C4-2B (cell line): ENCODE results near the gene ATRAID.

ENCODE experiments used
- H3K27ac ChIP-seq: fragments of 450-650 bp; 2 replicates; pipeline ENCODE4 v1.5.1; 2017
- ZFX ChIP-seq: fragments of 450-650 bp; IDR thresholded peaks from 2 replicates; pipeline ENCODE4 v1.6.1; 2017
- TF ChIP-seq, protein P1 (sequence below): fragments of 450-650 bp; conservative IDR thresholded peaks from 2 replicates; pipeline ENCODE4 v1.5.1; 2017; ENCODE audit warnings: mild to moderate bottlenecking

ATRAID gene

DNA sequence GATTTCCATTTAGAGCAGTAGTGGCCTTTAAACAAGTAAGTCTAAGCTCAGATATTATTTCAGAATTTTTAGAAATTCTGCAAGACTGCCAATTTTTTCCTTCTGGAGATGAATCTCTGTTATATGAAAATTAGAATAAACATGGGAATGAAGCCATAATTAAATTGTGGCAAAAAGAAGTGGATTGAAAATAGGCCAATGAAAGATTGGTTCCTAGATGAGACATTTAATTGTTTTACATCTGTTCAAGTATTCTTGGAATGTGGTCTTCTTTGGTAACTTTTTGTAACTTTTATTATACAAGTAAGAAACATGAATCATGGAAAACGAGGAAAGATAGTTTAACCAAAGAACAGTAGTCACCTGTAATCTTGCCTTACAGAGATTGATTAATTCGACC is 15.7 kb downstream of the ATRAID start:
- no peak for TF ChIP-seq ZFX
- TF ChIP-seq, protein P1, sequence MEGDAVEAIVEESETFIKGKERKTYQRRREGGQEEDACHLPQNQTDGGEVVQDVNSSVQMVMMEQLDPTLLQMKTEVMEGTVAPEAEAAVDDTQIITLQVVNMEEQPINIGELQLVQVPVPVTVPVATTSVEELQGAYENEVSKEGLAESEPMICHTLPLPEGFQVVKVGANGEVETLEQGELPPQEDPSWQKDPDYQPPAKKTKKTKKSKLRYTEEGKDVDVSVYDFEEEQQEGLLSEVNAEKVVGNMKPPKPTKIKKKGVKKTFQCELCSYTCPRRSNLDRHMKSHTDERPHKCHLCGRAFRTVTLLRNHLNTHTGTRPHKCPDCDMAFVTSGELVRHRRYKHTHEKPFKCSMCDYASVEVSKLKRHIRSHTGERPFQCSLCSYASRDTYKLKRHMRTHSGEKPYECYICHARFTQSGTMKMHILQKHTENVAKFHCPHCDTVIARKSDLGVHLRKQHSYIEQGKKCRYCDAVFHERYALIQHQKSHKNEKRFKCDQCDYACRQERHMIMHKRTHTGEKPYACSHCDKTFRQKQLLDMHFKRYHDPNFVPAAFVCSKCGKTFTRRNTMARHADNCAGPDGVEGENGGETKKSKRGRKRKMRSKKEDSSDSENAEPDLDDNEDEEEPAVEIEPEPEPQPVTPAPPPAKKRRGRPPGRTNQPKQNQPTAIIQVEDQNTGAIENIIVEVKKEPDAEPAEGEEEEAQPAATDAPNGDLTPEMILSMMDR: no peak

DNA sequence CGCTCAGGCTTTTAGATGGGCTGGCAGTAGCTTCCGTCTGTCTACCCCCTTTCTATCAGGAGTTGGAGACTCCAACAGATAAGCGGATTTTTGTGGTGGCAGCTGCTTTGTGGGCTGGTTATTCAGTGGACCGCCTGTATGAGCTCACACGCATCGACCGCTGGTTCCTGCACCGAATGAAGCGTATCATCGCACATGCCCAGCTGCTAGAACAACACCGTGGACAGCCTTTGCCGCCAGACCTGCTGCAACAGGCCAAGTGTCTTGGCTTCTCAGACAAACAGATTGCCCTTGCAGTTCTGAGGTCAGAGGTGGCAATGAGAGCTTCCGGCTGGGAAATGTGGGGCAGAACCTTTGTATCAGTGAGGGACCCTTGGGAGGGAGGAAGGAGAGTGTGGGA is 20.1 kb downstream of the ATRAID start:
- TF ChIP-seq, protein P1: no peak
- H3K27ac ChIP-seq: no peak overlapping the region

More for the DNA sequence above, 15.7 kb downstream of the ATRAID start:
- H3K27ac ChIP-seq: no peak overlapping the region

DNA sequence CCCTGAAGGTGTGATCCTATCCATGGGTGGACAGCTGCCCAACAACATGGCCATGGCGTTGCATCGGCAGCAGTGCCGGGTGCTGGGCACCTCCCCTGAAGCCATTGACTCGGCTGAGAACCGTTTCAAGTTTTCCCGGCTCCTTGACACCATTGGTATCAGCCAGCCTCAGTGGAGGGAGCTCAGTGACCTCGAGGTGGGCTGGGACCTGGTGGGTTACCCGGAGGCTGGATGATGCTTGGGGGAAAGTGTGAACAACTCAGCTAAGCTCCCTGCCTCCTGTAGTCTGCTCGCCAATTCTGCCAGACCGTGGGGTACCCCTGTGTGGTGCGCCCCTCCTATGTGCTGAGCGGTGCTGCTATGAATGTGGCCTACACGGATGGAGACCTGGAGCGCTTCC is 21.5 kb downstream of the ATRAID start:
- TF ChIP-seq, protein P1: no peak
- no peak for TF ChIP-seq ZFX

DNA sequence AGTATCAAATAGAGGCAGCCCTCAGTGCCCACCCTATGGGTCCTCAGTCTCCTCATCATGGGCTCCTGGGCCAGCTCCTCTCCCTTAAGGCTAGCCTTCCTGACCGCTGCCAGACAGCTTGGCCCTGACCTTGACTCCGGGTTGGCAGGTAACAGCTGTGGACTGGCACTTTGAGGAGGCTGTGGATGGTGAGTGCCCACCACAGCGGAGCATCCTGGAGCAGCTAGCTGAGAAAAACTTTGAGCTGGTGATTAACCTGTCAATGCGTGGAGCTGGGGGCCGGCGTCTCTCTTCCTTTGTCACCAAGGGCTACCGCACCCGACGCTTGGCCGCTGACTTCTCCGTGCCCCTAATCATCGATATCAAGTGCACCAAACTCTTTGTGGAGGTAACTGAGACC is 24.3 kb downstream of the ATRAID start:
- TF ChIP-seq ZFX: no peak
- TF ChIP-seq, protein P1: no peak

More for the DNA sequence above, 21.5 kb downstream of the ATRAID start:
- H3K27ac ChIP-seq: no peak overlapping the region

DNA sequence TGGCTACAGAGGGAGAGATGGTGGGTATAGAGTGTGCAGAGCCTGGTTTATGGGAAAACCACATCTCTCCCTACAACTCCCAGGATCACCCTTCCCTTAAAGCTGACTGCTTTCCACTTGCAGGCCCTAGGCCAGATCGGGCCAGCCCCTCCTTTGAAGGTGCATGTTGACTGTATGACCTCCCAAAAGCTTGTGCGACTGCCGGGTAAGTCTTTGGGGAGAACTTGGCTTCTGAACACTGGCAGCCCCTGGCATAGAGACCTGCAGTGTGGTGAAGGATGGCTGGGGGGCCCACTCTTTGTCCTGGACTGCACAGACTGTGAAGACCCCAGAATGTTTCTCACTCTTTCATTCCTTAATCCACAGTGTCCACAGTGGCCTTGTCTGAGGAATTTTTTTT is 24.8 kb downstream of the ATRAID start:
- no peak overlapping the region for H3K27ac ChIP-seq
- TF ChIP-seq, protein P1: no peak
- no peak for TF ChIP-seq ZFX

More for the DNA sequence above, 24.3 kb downstream of the ATRAID start:
- no peak overlapping the region for H3K27ac ChIP-seq

DNA sequence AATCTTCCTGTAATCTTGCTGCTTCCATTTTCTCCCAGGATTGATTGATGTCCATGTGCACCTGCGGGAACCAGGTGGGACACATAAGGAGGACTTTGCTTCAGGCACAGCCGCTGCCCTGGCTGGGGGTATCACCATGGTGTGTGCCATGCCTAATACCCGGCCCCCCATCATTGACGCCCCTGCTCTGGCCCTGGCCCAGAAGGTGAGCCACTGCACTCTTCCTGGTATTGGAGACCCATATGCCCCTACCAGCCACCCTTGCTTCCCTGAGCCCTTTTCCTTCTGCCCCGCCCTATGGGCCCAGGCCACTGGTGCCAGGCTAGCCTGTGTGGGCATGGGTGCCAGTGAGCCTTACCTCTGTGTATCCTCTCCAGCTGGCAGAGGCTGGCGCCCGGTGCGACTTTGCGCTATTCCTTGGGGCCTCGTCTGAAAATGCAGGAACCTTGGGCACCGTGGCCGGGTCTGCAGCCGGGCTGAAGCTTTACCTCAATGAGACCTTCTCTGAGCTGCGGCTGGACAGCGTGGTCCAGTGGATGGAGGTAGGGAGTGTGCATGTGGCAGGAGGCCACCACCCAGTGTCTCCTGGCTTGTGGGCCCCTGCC is 25.6 kb downstream of the ATRAID start:
- TF ChIP-seq ZFX: no peak
- TF ChIP-seq, protein P1: no peak

DNA sequence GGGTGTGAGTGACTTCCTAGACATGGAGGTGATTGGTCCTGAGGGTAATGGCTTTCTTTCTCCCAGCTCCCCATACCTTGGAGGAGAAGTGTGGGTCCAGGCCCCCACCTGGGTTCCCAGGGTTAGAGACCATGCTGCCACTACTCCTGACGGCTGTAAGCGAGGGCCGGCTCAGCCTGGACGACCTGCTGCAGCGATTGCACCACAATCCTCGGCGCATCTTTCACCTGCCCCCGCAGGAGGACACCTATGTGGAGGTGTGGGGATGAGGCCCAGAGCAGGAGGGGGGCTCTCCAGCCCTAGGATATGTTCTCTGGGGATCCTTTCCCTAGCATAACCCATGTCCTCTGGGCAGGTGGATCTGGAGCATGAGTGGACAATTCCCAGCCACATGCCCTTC is 27.1 kb downstream of the ATRAID start:
- TF ChIP-seq, protein P1: no peak
- no peak for TF ChIP-seq ZFX
- H3K27ac ChIP-seq: no peak overlapping the region

More for the DNA sequence above, 25.6 kb downstream of the ATRAID start:
- H3K27ac ChIP-seq: no peak overlapping the region
